A673 (cell line): ENCODE data around the gene RABGEF1.
"Not testable (repeated sequence)": the region's sequence is repeated elsewhere in the genome, so short reads cannot be mapped to it uniquely, and the experiment has no call there.

Experiments
- CTCF ChIP-seq: fragments of 300-800, 200-600 bp; sonication (generic); conservative IDR thresholded peaks from 2 replicates; pipeline ENCODE4 v1.5.1; 2017; ENCODE audit warnings: low read depth, mild to moderate bottlenecking, antibody characterized with exemption, low read length, moderate library complexity, mixed read lengths
- EZH2 ChIP-seq: fragments of 200-600 bp; sonication (generic); IDR thresholded peaks from 2 replicates; pipeline ENCODE4 v1.6.1; 2017; ENCODE audit warnings: borderline replicate concordance, low read depth, mild to moderate bottlenecking, mixed read lengths, antibody characterized with exemption, low read length; ENCODE audit not compliant: poor library complexity, severe bottlenecking

DNA sequence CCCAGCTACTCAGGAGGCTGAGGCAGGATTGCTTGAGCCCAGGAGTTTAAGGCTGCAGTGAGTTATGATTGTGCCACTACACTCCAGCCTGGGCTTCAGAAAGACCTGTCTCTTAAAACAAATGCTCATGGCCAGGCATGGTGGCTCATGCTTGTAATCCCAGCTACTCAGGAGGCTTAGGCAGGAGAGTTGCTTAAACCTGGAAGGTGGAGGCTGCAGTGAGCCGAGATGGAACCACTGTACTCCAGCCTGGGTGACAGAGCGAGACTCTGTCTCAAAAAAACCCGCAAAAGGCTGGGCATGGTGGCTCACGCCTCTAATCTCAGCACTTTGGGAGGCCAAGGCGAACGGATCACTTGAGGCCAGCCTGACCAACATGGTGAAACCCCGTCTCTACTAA is 77.4 kb downstream of the RABGEF1 start:
- not testable (repeated sequence) for TF ChIP-seq CTCF, EZH2
